Ishikawa (cell line): ENCODE measurements around the gene TEAD4.

Experiments
- CREB1 ChIP-seq: IDR thresholded peaks from 2 replicates; pipeline ENCODE4 v1.6.1; 2012; ENCODE audit warnings: low read depth
- EGR1 ChIP-seq: IDR thresholded peaks from 2 replicates; pipeline ENCODE4 v1.6.1; 2012
- EP300 ChIP-seq: IDR thresholded peaks from 2 replicates; pipeline ENCODE4 v1.6.1; 2012; ENCODE audit warnings: borderline replicate concordance
- FOXM1 ChIP-seq: IDR thresholded peaks from 2 replicates; pipeline ENCODE4 v1.6.1; 2012; ENCODE audit warnings: low read depth, borderline replicate concordance
- NFIC ChIP-seq: IDR thresholded peaks from 2 replicates; pipeline ENCODE4 v1.6.1; 2012
- REST ChIP-seq: IDR thresholded peaks from 2 replicates; pipeline ENCODE4 v1.6.1; 2012; ENCODE audit warnings: low read depth, mild to moderate bottlenecking
- TEAD4 ChIP-seq: IDR thresholded peaks from 2 replicates; pipeline ENCODE4 v1.6.1; 2012
- YY1 ChIP-seq: IDR thresholded peaks from 2 replicates; pipeline ENCODE4 v1.6.1; 2012; ENCODE audit warnings: low read depth

GRCh38 chr12:2912216-2912575 lies 47.0 kb upstream of the TEAD4 start:
- TF ChIP-seq EP300 = no peak
- no peak for TF ChIP-seq REST
- TF ChIP-seq TEAD4 = no peak
- TF ChIP-seq YY1 = no peak
- TF ChIP-seq EGR1 = no peak
- TF ChIP-seq FOXM1 = no peak
- no peak for TF ChIP-seq CREB1
- TF ChIP-seq NFIC = no peak
